ENCODE measurements around the gene PDGFC.

DNA sequence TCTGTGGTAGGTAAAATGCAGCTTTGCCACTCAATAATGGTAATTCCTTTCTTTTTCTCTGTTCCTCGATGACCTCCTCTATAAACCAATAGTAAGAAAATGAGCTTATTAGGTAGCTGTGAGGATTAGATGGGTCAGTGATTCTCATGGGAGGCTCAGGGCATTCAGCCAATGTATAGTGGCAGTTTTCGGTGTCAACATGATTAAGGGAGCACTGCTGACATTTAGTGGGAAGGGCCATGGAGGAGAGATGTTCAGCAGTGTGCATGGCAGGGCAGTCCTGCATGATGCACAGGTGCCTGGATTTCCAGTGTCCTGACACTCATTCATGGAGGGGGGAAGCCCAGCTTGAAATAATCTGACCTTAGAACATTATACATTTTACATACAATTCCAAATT is 232.8 kb downstream of the PDGFC start:
- no peak for TF ChIP-seq POLR2A (IDR thresholded peaks at IDR 0.05)
- TF ChIP-seq, protein P1, sequence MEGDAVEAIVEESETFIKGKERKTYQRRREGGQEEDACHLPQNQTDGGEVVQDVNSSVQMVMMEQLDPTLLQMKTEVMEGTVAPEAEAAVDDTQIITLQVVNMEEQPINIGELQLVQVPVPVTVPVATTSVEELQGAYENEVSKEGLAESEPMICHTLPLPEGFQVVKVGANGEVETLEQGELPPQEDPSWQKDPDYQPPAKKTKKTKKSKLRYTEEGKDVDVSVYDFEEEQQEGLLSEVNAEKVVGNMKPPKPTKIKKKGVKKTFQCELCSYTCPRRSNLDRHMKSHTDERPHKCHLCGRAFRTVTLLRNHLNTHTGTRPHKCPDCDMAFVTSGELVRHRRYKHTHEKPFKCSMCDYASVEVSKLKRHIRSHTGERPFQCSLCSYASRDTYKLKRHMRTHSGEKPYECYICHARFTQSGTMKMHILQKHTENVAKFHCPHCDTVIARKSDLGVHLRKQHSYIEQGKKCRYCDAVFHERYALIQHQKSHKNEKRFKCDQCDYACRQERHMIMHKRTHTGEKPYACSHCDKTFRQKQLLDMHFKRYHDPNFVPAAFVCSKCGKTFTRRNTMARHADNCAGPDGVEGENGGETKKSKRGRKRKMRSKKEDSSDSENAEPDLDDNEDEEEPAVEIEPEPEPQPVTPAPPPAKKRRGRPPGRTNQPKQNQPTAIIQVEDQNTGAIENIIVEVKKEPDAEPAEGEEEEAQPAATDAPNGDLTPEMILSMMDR (IDR thresholded peaks at IDR 0.05): no peak

All from gastroesophageal sphincter (tissue), 3 donors.